SK-N-SH treated with all-trans-retinoic acid at 6 μM for 48 hours (cell line): Measurements from ENCODE around the gene AGAP1.

Experiments
- CREB5 ChIP-seq: fragments of 250-450 bp; sonication (Bioruptor Pico); IDR thresholded peaks from 2 replicates; pipeline ENCODE4 v1.5.1; 2020; ENCODE audit warnings: low read depth, mild to moderate bottlenecking, moderate library complexity
- ESRRG ChIP-seq: fragments of 250-450 bp; sonication (Bioruptor Pico); IDR thresholded peaks from 2 replicates; pipeline ENCODE4 v1.6.1; 2021; ENCODE audit warnings: mild to moderate bottlenecking
- PATZ1 ChIP-seq: fragments of 250-450 bp; sonication (Bioruptor Pico); IDR thresholded peaks from 2 replicates; pipeline ENCODE4 v1.8.0; 2020; ENCODE audit warnings: mild to moderate bottlenecking, moderate library complexity, borderline replicate concordance
- POU6F1 ChIP-seq: fragments of 250-450 bp; sonication (Bioruptor Pico); IDR thresholded peaks from 2 replicates; pipeline ENCODE4 v1.8.0; 2021; ENCODE audit warnings: low read depth, mild to moderate bottlenecking, moderate library complexity, borderline replicate concordance
- SNAI2 ChIP-seq: fragments of 250-450 bp; sonication (Bioruptor Pico); IDR thresholded peaks from 2 replicates; pipeline ENCODE4 v1.5.0; 2020; ENCODE audit warnings: mild to moderate bottlenecking, moderate library complexity
- ZC3H10 ChIP-seq: fragments of 250-450 bp; sonication (Bioruptor Pico); IDR thresholded peaks from 2 replicates; pipeline ENCODE4 v1.5.1; 2021; ENCODE audit warnings: mild to moderate bottlenecking, moderate library complexity
- ZNF565 ChIP-seq: fragments of 450-650 bp; formaldehyde crosslinking; conservative IDR thresholded peaks from 2 replicates; pipeline ENCODE4 v1.5.0; 2020; ENCODE audit warnings: low read depth, mild to moderate bottlenecking, moderate library complexity

- TF ChIP-seq POU6F1 (CRISPR knock-in tag): no peak
- TF ChIP-seq ESRRG (CRISPR knock-in tag): no peak
- TF ChIP-seq SNAI2 (CRISPR knock-in tag): no peak
- no peak for TF ChIP-seq PATZ1 (CRISPR knock-in tag)
- no peak for TF ChIP-seq ZNF565 (CRISPR knock-in tag)
- no peak for TF ChIP-seq CREB5 (CRISPR knock-in tag)
- TF ChIP-seq ZC3H10 (CRISPR knock-in tag): no peak
Observed at GRCh38 chr2:235858881-235859280, 365.0 kb downstream of the AGAP1 start.
